Measurements from ENCODE around the gene CCDC194. TPM values are rescaled to one million over a fixed set of nuclear protein-coding genes. Genes with fewer than 3 reads are reported as not detected.

The CCDC194 gene
- total and polyA plus RNA-seq, 2 of the 13 experiments (the other 11 are each of a cell fraction or from before 2014, with no cell fraction given), result 0.13 to 0.21 TPM

- no peak for TF ChIP-seq GPBP1L1 (CRISPR knock-in tag; IDR thresholded peaks at IDR 0.05)
- no peak for TF ChIP-seq ZNF264 (CRISPR knock-in tag; IDR thresholded peaks at IDR 0.05)
- no peak for TF ChIP-seq CREBL2 (CRISPR knock-in tag; IDR thresholded peaks at IDR 0.05; ENCODE audit: borderline replicate concordance)
- no peak for TF ChIP-seq FOXK2 (IDR thresholded peaks at IDR 0.05)
- TF ChIP-seq CAMTA2 (CRISPR knock-in tag; IDR thresholded peaks at IDR 0.05; ENCODE audit: borderline replicate concordance), result no peak
- no peak for TF ChIP-seq ZNF354B (CRISPR knock-in tag; IDR thresholded peaks at IDR 0.05)
- TF ChIP-seq SOX13 (IDR thresholded peaks at IDR 0.05), result no peak
- no peak for TF ChIP-seq SOX13 (CRISPR knock-in tag; conservative IDR thresholded peaks at IDR 0.05 in 1 of 2, IDR thresholded peaks at IDR 0.05 in 1 of 2)
- peak; percentile 69; the same call in 1 of the 2 replicates for TF ChIP-seq SPEN (CRISPR knock-in tag; IDR thresholded peaks at IDR 0.05; ENCODE audit: low read depth)
- peak; percentile 89 for TF ChIP-seq CTCF (CRISPR knock-in tag; IDR thresholded peaks at IDR 0.05)
- TF ChIP-seq ZNF737 (CRISPR knock-in tag; IDR thresholded peaks at IDR 0.05; ENCODE audit: borderline replicate concordance), result no peak
- no peak for TF ChIP-seq ZFP36L1 (CRISPR knock-in tag; IDR thresholded peaks at IDR 0.05)
- TF ChIP-seq GPN1 (CRISPR knock-in tag; IDR thresholded peaks at IDR 0.05; ENCODE audit: borderline replicate concordance), result no peak
- TF ChIP-seq KLF11 (CRISPR knock-in tag; IDR thresholded peaks at IDR 0.05), result no peak
- no peak for TF ChIP-seq NCOR1 (IDR thresholded peaks at IDR 0.05; ENCODE audit: borderline replicate concordance, low read length)
- TF ChIP-seq ZNF558 (CRISPR knock-in tag; IDR thresholded peaks at IDR 0.05; ENCODE audit: borderline replicate concordance), result no peak
- TF ChIP-seq ZNF557 (CRISPR knock-in tag; IDR thresholded peaks at IDR 0.05), result 0 out of 2 replicates have a peak, but pooled peaks have one; percentile 29
- no peak for TF ChIP-seq TRIM22 (IDR thresholded peaks at IDR 0.05)
- TF ChIP-seq NR2F1 (CRISPR knock-in tag; IDR thresholded peaks at IDR 0.05), result no peak
- TF ChIP-seq SP5 (CRISPR knock-in tag; IDR thresholded peaks at IDR 0.05; ENCODE audit: borderline replicate concordance, low read depth), result no peak
- TF ChIP-seq ZNF773 (CRISPR knock-in tag; IDR thresholded peaks at IDR 0.05; ENCODE audit: borderline replicate concordance), result no peak
- peak; percentile 23; the same call in 1 of the 2 replicates for TF ChIP-seq ZNF567 (CRISPR knock-in tag; IDR thresholded peaks at IDR 0.05; ENCODE audit: borderline replicate concordance)
- TF ChIP-seq IKZF5 (CRISPR knock-in tag; IDR thresholded peaks at IDR 0.05), result no peak
- TF ChIP-seq MIXL1 (CRISPR knock-in tag; IDR thresholded peaks at IDR 0.05), result no peak
- 0 out of 2 replicates have a peak, but pooled peaks have one; percentile 22 for TF ChIP-seq ERF (CRISPR knock-in tag; IDR thresholded peaks at IDR 0.05)
Observed at GRCh38 chr19:17390665-17391370, 3.2 kb downstream of the CCDC194 start (continued).
